GM21786 (cell line): ENCODE results near the gene IDH3G.

Experiments used
- ATAC-seq: cut with Tn5 transposase; IDR thresholded peaks from one replicate; pipeline ENCODE4 v1.9.1; 2021; ENCODE audit not compliant: unreplicated experiment

IDH3G gene

GRCh38 chrX:153736071-153736820 is 57.9 kb downstream of the IDH3G start:
- no peak for ATAC-seq
